K562 (cell line): ENCODE results near the gene SCAMP1. TPM values are rescaled to one million over a fixed set of nuclear protein-coding genes. Genes with fewer than 3 reads are reported as not detected.

Source experiments
- ATAC-seq: fragments of 200-7000 bp; cut with Tn5 transposase; 3 replicates; pipeline ENCODE4 v1.9.1; 2020; ENCODE audit warnings: moderate library complexity
- BruUV-seq: library from RNA; stranded (reverse); fragments of 400-500 nt; replicated peaks from 2 replicates; lab custom pipeline; 2021; lab: Mats Ljungman, UMichigan
- CTCF ChIA-PET: fragments of 300-600 bp; formaldehyde crosslinking; extraction: SDS; loops from one replicate; lab custom pipeline; 2021; ENCODE audit warnings: low intra/inter-chr PET ratio; lab: Yijun Ruan, JAX
- POLR2A ChIA-PET: fragments of 300-600, 350-650 bp; sonication (Branson Sonifier 250); formaldehyde crosslinking; extraction: SDS; loops from one replicate; lab custom pipeline; 2021; ENCODE audit warnings: antibody characterized with exemption, inconsistent platforms; lab: Yijun Ruan, JAX
- DNase-seq, 4 experiments: peaks; one replicate each; pipeline versions ENCODE4 v3.0.0 to v3.0.0-alpha.2; 2011 to 2018; ENCODE audit warnings: low spot score in 3 of 4, mixed read lengths in 3 of 4; ENCODE audit errors: extremely low read depth in 1 of 4
- FAIRE-seq: peaks from 2 replicates; lab custom pipeline; 2011; peaks lifted over from hg19 to GRCh38; lab: Jason Lieb, UNC
- H2AFZ ChIP-seq: 2 replicates; pipeline ENCODE4 v1.6.0; 2011; ENCODE audit warnings: low read depth, low read length, control low read depth, inconsistent platforms
- H3K27ac ChIP-seq: fragments of 200-600 bp; 3 replicates; pipeline ENCODE4 v1.8.0; 2011; ENCODE audit warnings: low read depth, mild to moderate bottlenecking, control low read depth, inconsistent platforms, low read length, moderate library complexity, mixed read lengths; ENCODE audit errors: extremely low read depth
- H3K27me3 ChIP-seq, 2 experiments: fragments of 300-600 bp in 1 of 2; 2 replicates in 1 of 2; 3 replicates in 1 of 2; pipeline versions ENCODE4 v1.6.0 to v1.8.0; 2011; ENCODE audit warnings: inconsistent platforms in 2 of 2, low read length in 2 of 2, mild to moderate bottlenecking in 1 of 2, mixed read lengths in 1 of 2, moderate library complexity in 1 of 2; ENCODE audit not compliant: control insufficient read depth in 2 of 2, insufficient read depth in 2 of 2
- H3K36me3 ChIP-seq: fragments of 300-600 bp; 3 replicates; pipeline ENCODE4 v1.8.0; 2011; ENCODE audit warnings: mild to moderate bottlenecking, low read length, inconsistent platforms; ENCODE audit not compliant: control insufficient read depth, insufficient read depth
- H3K4me1 ChIP-seq, 2 experiments: fragments of 200-600 bp in 1 of 2; replicated peaks in 1 of 2; 2 replicates in 1 of 2; 3 replicates in 1 of 2; pipeline versions ENCODE4 v1.5.1 to v1.8.0; 2011; ENCODE audit warnings: inconsistent platforms in 2 of 2, low read length in 2 of 2, mild to moderate bottlenecking in 1 of 2, mixed read lengths in 1 of 2, moderate library complexity in 1 of 2; ENCODE audit not compliant: control insufficient read depth in 2 of 2, insufficient read depth in 2 of 2
- H3K4me2 ChIP-seq: 2 replicates; pipeline ENCODE4 v1.6.1; 2011; ENCODE audit warnings: low read length, control low read depth, inconsistent platforms, mixed read lengths; ENCODE audit not compliant: insufficient read depth
- H3K4me3 ChIP-seq: fragments of 200-600 bp; sonication (generic), shearing (Covaris generic); 2 replicates; pipeline ENCODE4 v1.5.1; 2016; ENCODE audit warnings: control low read depth, inconsistent platforms
- H3K79me2 ChIP-seq: fragments of 200-600 bp; 3 replicates; pipeline ENCODE4 v1.8.0; 2011; ENCODE audit warnings: low read length, inconsistent platforms; ENCODE audit not compliant: control insufficient read depth, insufficient read depth
- H3K9ac ChIP-seq, 2 experiments: 2 replicates each; pipeline versions ENCODE4 v1.6.0 to v1.6.1; 2011; ENCODE audit warnings: low read depth in 2 of 2, low read length in 2 of 2, control low read depth in 1 of 2, inconsistent platforms in 1 of 2, mild to moderate bottlenecking in 1 of 2, mixed read lengths in 1 of 2; ENCODE audit not compliant: insufficient read depth in 1 of 2
- H3K9me1 ChIP-seq: one replicate; pipeline ENCODE4 v1.6.0; 2011; ENCODE audit warnings: inconsistent platforms, mild to moderate bottlenecking, low read length, moderate library complexity; ENCODE audit not compliant: control insufficient read depth, insufficient read depth
- H3K9me3 ChIP-seq: replicated peaks from 2 replicates; pipeline ENCODE4 v1.5.1; 2011; ENCODE audit warnings: low read depth, low read length, inconsistent platforms; ENCODE audit not compliant: control insufficient read depth, insufficient read depth
- H4K20me1 ChIP-seq: replicated peaks from 2 replicates; pipeline ENCODE4 v1.6.1; 2011; ENCODE audit warnings: low read length, inconsistent platforms, mixed read lengths; ENCODE audit not compliant: control insufficient read depth, insufficient read depth
- CBX2 ChIP-seq: fragments of 200-600 bp; sonication (generic); IDR thresholded peaks from one replicate; pipeline ENCODE4 v1.6.1; 2012; ENCODE audit warnings: mild to moderate bottlenecking, low read length, inconsistent platforms; ENCODE audit not compliant: insufficient read depth, poor library complexity, severe bottlenecking
- TAF1 ChIP-seq: IDR thresholded peaks from 2 replicates; pipeline ENCODE4 v1.6.1; 2011; ENCODE audit warnings: mild to moderate bottlenecking, low read length, moderate library complexity; ENCODE audit not compliant: insufficient read depth, control insufficient read depth, severe bottlenecking; ENCODE audit errors: extremely low read depth
- ZNF512 ChIP-seq: IDR thresholded peaks from 2 replicates; pipeline ENCODE4 v1.6.1; 2016; ENCODE audit warnings: missing genetic modification characterization, missing compliant biosample characterization
- WGBS: fragments of 100-300 bp; shearing (Covaris generic); methylation state at CpG from one replicate; pipeline ENCODE4 v1.1.6; 2016; ENCODE audit warnings: low coverage, mixed read lengths; ENCODE audit not compliant: insufficient coverage; ENCODE audit errors: missing lambda C conversion rate; 5-methylcytosine and 5-hydroxymethylcytosine counted together
- in situ Hi-C: fragments of 300-500 bp; cut with MboI; formaldehyde crosslinking; loops from 4 replicates; pipeline ENCODE4 v1.15.0; 2018; ENCODE audit warnings: inconsistent platforms, mixed read lengths
- intact Hi-C: fragments of 100-400 bp; cut with micrococcal nuclease; formaldehyde crosslinking; loops from 2 replicates; pipeline ENCODE4 v1.14.2; 2022
- polyA plus RNA-seq, 8 experiments: library from polyadenylated mRNA; depleted of rRNA in 4 of 8; stranded (reverse) in 5 of 8; unstranded in 3 of 8; fragments of >200 nt; fragmentation: Nextera tagmentation in 2 of 8; fragmentation: Illumina TruSeq in 1 of 8; extraction: Ambion mirVana in 2 of 8; extraction: Trizol in 1 of 8; gene quantifications; 2 replicates each; pipeline versions ENCODE4 v1.2.1 to v1.2.3, GENCODE V29; 2011 to 2014; ENCODE audit warnings: inconsistent platforms in 1 of 8, missing spikeins in 1 of 8
- total RNA-seq, 7 experiments: library from RNA; depleted of rRNA in 6 of 7; stranded (reverse); fragments of >200 nt in 6 of 7; fragmentation: Illumina TruSeq in 2 of 7; extraction: Trizol in 2 of 7; gene quantifications; 2 replicates each; pipeline versions ENCODE4 v1.2.1 to v1.2.3, GENCODE V29; 2011 to 2021; ENCODE audit warnings: low replicate concordance in 1 of 7

The SCAMP1 gene
- total and polyA plus RNA-seq, 9 of the 15 experiments (the other 6 are each of a cell fraction or from before 2014, with no cell fraction given), result 5.4 to 23.9 (median 13.8) TPM

- no peak for TF ChIP-seq TAF1
These were observed 24.4 kb upstream of the SCAMP1 start (continued) for GRCh38 chr5:78335976-78336375.

GRCh38 chr5:78336698-78337097, 23.7 kb upstream of the SCAMP1 start:
- Histone ChIP-seq H3K4me1 (no peaks in the 10 kb centered on the region), H3K79me2 (no peaks in the 10 kb centered on the region), H3K4me2 (no peak overlapping the region), H3K9ac (no peak overlapping the region), H2AFZ (no peak overlapping the region), H3K9me3 (no peaks in the 10 kb centered on the region), H3K27me3 (no peaks in the 10 kb centered on the region), H3K36me3 (no peaks in the 10 kb centered on the region), H4K20me1 (no peaks in the 10 kb centered on the region), H3K27ac (no peak overlapping the region), H3K9me1 (no peaks in the 10 kb centered on the region), H3K4me3 (no peak overlapping the region)
- TF ChIP-seq CBX2 (no peak), ZNF512 (tag) (peak; percentile 86)
- ATAC-seq, result no peak
- no peak for DNase-seq
- intact Hi-C loops (no loop called here), in situ Hi-C loops (no loop called here)
- CTCF ChIA-PET, result no interaction called here
- 8% methylated on average over 2 of the region's 2 CpGs for WGBS
- BruUV-seq, result no TSS peak
- no peak for FAIRE-seq
- POLR2A ChIA-PET, result interaction anchor here (0.6 kb wide), 1 partner anchor 687 kb away, joined by 3 read pairs; no protein-coding TSS in a partner anchor
